ENCODE data around the gene NAALADL1. TPM values are rescaled to one million over a fixed set of nuclear protein-coding genes. Genes with fewer than 3 reads are reported as not detected.

The NAALADL1 gene
- polyA plus RNA-seq, 1 experiment, result 38.7 TPM

GRCh38 chr11:65071907-65072630, 13.7 kb upstream of the NAALADL1 start:
- H3K27me3 ChIP-seq (ENCODE audit: control insufficient read depth, insufficient read depth, low read length), result no peaks in the 10 kb centered on the region
- CTCF ChIA-PET, result interaction anchor here (1.1 to 1.4 kb wide), 2 partner anchors 37 to 38 kb away, joined by 3 read pairs; no protein-coding TSS in a partner anchor
- H3K4me3 ChIP-seq (ENCODE audit: low read depth, low read length), result no peak overlapping the region
- no peak for DNase-seq (ENCODE audit: low read depth)
- H3K36me3 ChIP-seq (ENCODE audit: control insufficient read depth, insufficient read depth, low read length), result no peaks in the 10 kb centered on the region
- no peak for TF ChIP-seq CTCF (IDR thresholded peaks at IDR 0.05; ENCODE audit: insufficient read depth, low read depth, low read length)
- POLR2A ChIA-PET, result no interaction called here

- no peak for TF ChIP-seq CTCF (IDR thresholded peaks at IDR 0.05; ENCODE audit: insufficient read depth, low read depth, low read length)
- no peaks in the 10 kb centered on the region for H3K27me3 ChIP-seq (ENCODE audit: control insufficient read depth, insufficient read depth, low read length)
- ChIA-PET CTCF (interaction anchor here (0.9 to 1.6 kb wide), 2 partner anchors 48 to 55 kb away, joined by 3 to 4 read pairs; partner anchors contain the start of genes ARL2 and ZNHIT2), POLR2A (no interaction called here)
- DNase-seq (ENCODE audit: low read depth), result no peak
- H3K36me3 ChIP-seq (ENCODE audit: control insufficient read depth, insufficient read depth, low read length), result no peaks in the 10 kb centered on the region
- no peak overlapping the region for H3K4me3 ChIP-seq (ENCODE audit: low read depth, low read length)
Observed at GRCh38 chr11:65069217-65069616, 10.9 kb upstream of the NAALADL1 start.

- ChIA-PET CTCF (no interaction called here), POLR2A (no interaction called here)
- H3K27me3 ChIP-seq (ENCODE audit: control insufficient read depth, insufficient read depth, low read length), result no peaks in the 10 kb centered on the region
- DNase-seq (ENCODE audit: low read depth), result no peak
- H3K36me3 ChIP-seq (ENCODE audit: control insufficient read depth, insufficient read depth, low read length), result no peaks in the 10 kb centered on the region
- no peak for TF ChIP-seq CTCF (IDR thresholded peaks at IDR 0.05; ENCODE audit: insufficient read depth, low read depth, low read length)
- no peak overlapping the region for H3K4me3 ChIP-seq (ENCODE audit: low read depth, low read length)
Observed at GRCh38 chr11:65067446-65067845, 9.1 kb upstream of the NAALADL1 start.

GRCh38 chr11:65066805-65067291, 8.5 kb upstream of the NAALADL1 start:
- TF ChIP-seq CTCF (IDR thresholded peaks at IDR 0.05; ENCODE audit: insufficient read depth, low read depth, low read length), result no peak
- POLR2A ChIA-PET, result no interaction called here
- Histone ChIP-seq H3K4me3 (ENCODE audit: low read depth, low read length) (no peak overlapping the region), H3K36me3 (ENCODE audit: control insufficient read depth, insufficient read depth, low read length) (no peaks in the 10 kb centered on the region), H3K27me3 (ENCODE audit: control insufficient read depth, insufficient read depth, low read length) (no peaks in the 10 kb centered on the region)
- no peak for DNase-seq (ENCODE audit: low read depth)
- CTCF ChIA-PET, result interaction anchor here (1.5 to 1.7 kb wide), 2 partner anchors 9 to 53 kb away, joined by 5 to 6 read pairs; partner anchors contain the start of gene ARL2

GRCh38 chr11:65066315-65066714, 8.0 kb upstream of the NAALADL1 start:
- Histone ChIP-seq H3K36me3 (ENCODE audit: control insufficient read depth, insufficient read depth, low read length) (no peaks in the 10 kb centered on the region), H3K27me3 (ENCODE audit: control insufficient read depth, insufficient read depth, low read length) (no peaks in the 10 kb centered on the region), H3K4me3 (ENCODE audit: low read depth, low read length) (no peak overlapping the region)
- POLR2A ChIA-PET, result no interaction called here
- no peak for TF ChIP-seq CTCF (IDR thresholded peaks at IDR 0.05; ENCODE audit: insufficient read depth, low read depth, low read length)
- DNase-seq (ENCODE audit: low read depth), result no peak
- CTCF ChIA-PET, result interaction anchor here (1.5 to 1.7 kb wide), 2 partner anchors 10 to 52 kb away, joined by 5 to 6 read pairs; partner anchors contain the start of gene ARL2

All from BJ (cell line).